Skeletal muscle tissue (tissue), 4 donors: ENCODE measurements around the gene SLC25A12. TPM values are rescaled to one million over a fixed set of nuclear protein-coding genes. Genes with fewer than 3 reads are reported as not detected.
"Not testable (repeated sequence)": the region's sequence is repeated elsewhere in the genome, so short reads cannot be mapped to it uniquely, and the experiment has no call there.

Source experiments
- H3K27ac ChIP-seq: one replicate; pipeline ENCODE4 v1.7.0; 2013; ENCODE audit warnings: mild to moderate bottlenecking, low read depth, low read length, inconsistent platforms
- H3K27me3 ChIP-seq, 3 donors: one replicate each; pipeline ENCODE4 v1.7.0; 2013; ENCODE audit warnings: low read length in 3 of 3; ENCODE audit not compliant: control insufficient read depth in 3 of 3, insufficient read depth in 3 of 3
- H3K36me3 ChIP-seq, 3 donors: one replicate each; pipeline ENCODE4 v1.7.0; 2013; ENCODE audit warnings: low read length in 3 of 3; ENCODE audit not compliant: control insufficient read depth in 3 of 3, insufficient read depth in 3 of 3
- H3K4me1 ChIP-seq, 3 donors: one replicate each; pipeline ENCODE4 v1.7.0; 2013; ENCODE audit warnings: low read length in 3 of 3, mild to moderate bottlenecking in 3 of 3; ENCODE audit not compliant: control insufficient read depth in 3 of 3, insufficient read depth in 3 of 3
- H3K4me3 ChIP-seq, 3 donors: one replicate each; pipeline ENCODE4 v1.7.0; 2013; ENCODE audit warnings: low read length in 3 of 3
- H3K9ac ChIP-seq, 3 donors: one replicate each; pipeline ENCODE4 v1.7.0; 2013; ENCODE audit warnings: low read length in 3 of 3, mild to moderate bottlenecking in 3 of 3, moderate library complexity in 2 of 3, low read depth in 1 of 3
- H3K9me3 ChIP-seq, 3 donors: one replicate each; pipeline ENCODE4 v1.7.0; 2013; ENCODE audit warnings: low read length in 3 of 3; ENCODE audit not compliant: control insufficient read depth in 3 of 3
- total RNA-seq: library from RNA; depleted of rRNA; stranded (reverse); fragments of >200 nt; gene quantifications from one replicate; pipeline ENCODE4 v1.2.3, GENCODE V29; 2014
- donor health status: Osteomylitis.

SLC25A12 gene
- total RNA-seq, 1 donor from 2014 or later, result 27.7 TPM

DNA sequence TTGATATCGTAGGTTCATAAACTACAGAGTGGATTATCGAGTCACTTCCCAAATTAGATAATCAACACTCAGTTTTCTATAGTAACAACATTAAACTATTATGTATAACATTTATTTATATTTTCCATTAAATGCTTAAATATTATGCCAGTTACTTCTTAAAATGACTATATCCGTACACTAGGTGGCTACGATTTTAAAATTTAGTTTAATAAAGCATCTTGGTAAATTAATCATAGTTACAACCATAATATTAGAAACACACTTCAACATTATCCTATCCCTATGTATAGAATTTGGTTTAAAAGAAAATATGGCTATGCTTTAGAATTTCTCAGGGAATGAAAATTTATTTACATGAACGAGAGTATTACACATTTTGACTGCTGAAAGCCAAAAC, 80.3 kb downstream of the SLC25A12 start:
- Histone ChIP-seq H3K27me3 (no peaks in the 10 kb centered on the region), H3K36me3 (peaks cover 0 to 11% (median 4%) of the 10 kb centered on the region in 3 donors), H3K4me1 (peaks cover 0 to 11% (median 0%) of the 10 kb centered on the region in 3 donors), H3K27ac (no peak overlapping the region), H3K9me3 (no peaks in the 10 kb centered on the region), H3K4me3 (no peak overlapping the region), H3K9ac (no peak overlapping the region)

DNA sequence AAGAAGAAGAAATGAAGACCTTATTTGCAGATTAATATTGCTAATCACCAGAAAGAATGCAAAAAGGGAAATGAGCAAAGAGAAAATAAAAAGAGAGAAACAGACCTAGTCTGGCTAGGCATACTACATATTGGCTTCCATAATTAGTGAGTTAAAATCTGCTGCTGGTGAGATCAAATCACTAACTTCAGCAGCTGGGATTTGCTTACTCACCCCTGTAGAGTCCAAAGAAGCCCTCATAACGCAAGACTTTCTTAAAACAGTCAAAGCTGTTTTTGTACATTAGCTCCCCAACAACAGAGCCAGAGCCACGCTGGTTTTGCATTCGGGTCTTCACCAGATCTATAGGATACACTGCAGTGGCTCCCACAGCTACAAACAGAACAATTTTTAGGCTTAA, 80.9 kb downstream of the SLC25A12 start:
- H3K36me3 ChIP-seq, result peaks cover 0 to 11% (median 4%) of the 10 kb centered on the region in 3 donors
- H3K27ac ChIP-seq, result no peak overlapping the region

DNA sequence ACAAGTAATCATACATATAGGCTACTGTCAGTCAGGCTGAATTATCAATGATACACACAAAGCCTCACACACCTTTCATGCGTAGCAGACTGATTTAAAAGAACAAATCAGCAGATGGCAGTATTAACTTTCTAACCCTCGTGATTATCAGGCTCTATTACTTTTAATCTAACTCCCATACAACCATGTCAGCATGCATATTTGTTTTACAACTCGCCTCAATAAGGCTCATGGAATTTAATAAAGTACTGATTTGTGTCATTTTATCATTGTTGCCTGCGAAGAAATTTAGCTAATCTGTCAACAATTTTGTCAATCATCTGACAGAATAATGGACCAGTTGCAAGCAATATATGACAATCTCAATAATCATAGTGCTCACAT, 82.8 kb downstream of the SLC25A12 start:
- Histone ChIP-seq H3K27me3 (no peaks in the 10 kb centered on the region), H3K4me1 (peaks cover 0 to 11% (median 0%) of the 10 kb centered on the region in 3 donors), H3K9me3 (no peaks in the 10 kb centered on the region), H3K36me3 (peaks cover 0 to 11% (median 9%) of the 10 kb centered on the region in 3 donors), H3K27ac (no peak overlapping the region), H3K9ac (no peak overlapping the region), H3K4me3 (no peak overlapping the region)

More for the DNA sequence above, 80.9 kb downstream of the SLC25A12 start:
- Histone ChIP-seq H3K9me3 (no peaks in the 10 kb centered on the region), H3K9ac (no peak overlapping the region), H3K4me1 (peaks cover 0 to 11% (median 0%) of the 10 kb centered on the region in 3 donors), H3K4me3 (no peak overlapping the region), H3K27me3 (no peaks in the 10 kb centered on the region)

DNA sequence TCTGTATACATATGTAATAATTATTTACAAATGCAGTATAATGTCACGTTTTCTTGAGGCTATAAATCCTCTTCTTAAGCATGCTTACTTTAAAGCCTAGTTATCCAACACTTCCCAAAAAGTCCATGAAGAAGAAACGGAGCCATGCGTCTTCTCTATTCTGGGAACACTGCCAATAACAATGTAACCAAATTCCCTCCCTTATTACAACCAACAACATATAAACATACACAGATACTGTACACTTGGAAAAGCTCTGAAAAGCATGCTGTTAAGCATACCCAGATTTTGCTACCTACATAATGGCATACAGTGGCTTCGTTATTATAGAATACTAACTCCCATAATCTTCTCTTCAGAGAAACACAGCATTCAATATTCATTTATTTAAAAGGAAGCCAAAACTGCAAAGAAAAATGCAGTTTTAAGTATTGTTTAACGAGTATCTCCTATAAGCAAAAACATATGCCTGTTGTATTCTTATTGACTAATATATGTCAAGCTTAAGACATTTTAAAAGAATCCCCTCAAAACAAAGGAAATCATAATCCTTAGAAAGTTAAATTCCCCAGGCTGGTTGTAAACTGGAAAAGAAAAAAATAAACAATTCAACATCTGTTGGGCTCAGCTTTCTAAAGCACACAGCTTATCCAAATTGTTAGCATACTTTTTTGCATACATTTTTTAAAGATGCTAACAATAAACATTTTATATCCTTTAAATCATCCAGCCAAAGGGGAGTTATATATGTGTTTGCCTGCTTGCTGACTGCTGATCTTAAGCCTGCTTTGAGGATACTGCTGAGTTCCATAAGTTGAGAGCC, 83.4 kb downstream of the SLC25A12 start:
- H3K27me3 ChIP-seq, result no peaks in the 10 kb centered on the region
- no peak overlapping the region for H3K9ac ChIP-seq
- H3K27ac ChIP-seq, result no peak overlapping the region
- H3K4me1 ChIP-seq, result peaks cover 0 to 11% (median 0%) of the 10 kb centered on the region in 3 donors
- H3K36me3 ChIP-seq, result peaks cover 2 to 15% (median 12%) of the 10 kb centered on the region in 3 donors
- no peaks in the 10 kb centered on the region for H3K9me3 ChIP-seq
- H3K4me3 ChIP-seq, result no peak overlapping the region

DNA sequence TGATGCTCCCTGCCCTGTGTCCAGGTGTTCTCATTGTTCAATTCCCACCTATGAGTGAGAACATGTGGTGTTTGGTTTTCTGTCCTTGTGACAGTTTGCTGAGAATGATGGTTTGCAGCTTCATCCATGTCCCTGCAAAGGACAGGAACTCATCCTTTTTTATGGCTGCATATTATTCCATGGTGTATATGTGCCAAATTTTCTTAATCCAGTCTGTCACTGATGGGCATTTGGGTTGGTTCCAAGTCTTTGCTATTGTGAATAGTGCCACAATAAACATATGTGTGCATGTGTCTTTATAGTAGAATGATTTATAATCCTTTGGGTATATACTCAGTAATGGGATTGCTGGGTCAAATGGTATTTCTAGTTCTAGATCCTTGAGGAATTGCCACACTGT, 85.2 kb downstream of the SLC25A12 start:
- peaks cover 7 to 20% (median 14%) of the 10 kb centered on the region in 3 donors for H3K36me3 ChIP-seq
- not testable (repeated sequence) for H3K9me3 ChIP-seq, H3K27me3 ChIP-seq, H3K4me3 ChIP-seq, H3K9ac ChIP-seq, H3K4me1 ChIP-seq, H3K27ac ChIP-seq

DNA sequence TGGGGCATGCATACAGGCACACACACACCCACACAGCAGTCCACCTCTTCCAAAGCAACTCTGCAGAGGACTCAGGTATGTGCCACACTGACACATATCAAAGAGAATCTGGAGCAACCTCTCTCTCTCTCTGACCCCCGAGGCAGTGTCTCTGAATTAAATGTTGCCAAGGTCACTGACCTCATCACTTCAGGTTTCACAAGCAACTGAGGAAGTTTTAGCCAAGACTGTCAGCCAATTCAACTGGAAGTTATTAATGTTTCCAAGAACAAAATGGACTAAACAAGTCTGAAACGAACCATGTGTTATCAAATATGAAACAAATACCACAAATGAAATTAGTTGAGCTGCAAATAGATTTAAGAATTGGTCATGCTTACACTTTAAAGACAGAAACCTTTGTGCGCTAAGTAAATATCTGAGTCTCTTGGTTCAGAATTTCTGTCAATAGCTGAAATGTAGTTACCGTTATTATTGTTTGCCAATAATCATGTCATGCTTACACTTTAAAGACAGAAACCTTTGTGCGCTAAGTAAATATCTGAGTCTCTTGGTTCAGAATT, 86.1 kb downstream of the SLC25A12 start:
- Histone ChIP-seq H3K4me3 (no peak overlapping the region), H3K36me3 (peaks cover 7 to 20% (median 17%) of the 10 kb centered on the region in 3 donors), H3K27me3 (no peaks in the 10 kb centered on the region), H3K9me3 (no peaks in the 10 kb centered on the region), H3K27ac (no peak overlapping the region), H3K9ac (no peak overlapping the region), H3K4me1 (peaks cover 0 to under 1% (median 0%) of the 10 kb centered on the region in 3 donors)

DNA sequence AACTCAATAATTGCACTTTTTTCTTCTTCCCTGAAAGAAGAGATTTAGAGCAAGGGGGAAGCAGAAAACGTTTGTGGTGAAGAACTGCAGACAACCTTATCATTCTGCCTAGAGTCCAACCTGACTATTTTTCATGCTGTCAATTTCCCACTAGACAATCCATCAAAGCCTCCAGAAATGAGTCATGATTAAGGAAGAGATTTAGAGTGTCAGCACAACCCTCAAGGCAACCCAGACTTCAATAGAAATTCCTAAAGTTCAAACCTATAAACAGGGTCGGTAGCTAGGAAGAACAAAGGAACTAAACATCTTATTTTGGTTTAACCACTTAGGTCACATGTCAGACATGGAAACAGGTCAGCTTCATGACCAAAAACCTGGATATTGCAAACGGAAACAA, 86.9 kb downstream of the SLC25A12 start:
- Histone ChIP-seq H3K9ac (no peak overlapping the region), H3K27me3 (no peaks in the 10 kb centered on the region), H3K27ac (no peak overlapping the region), H3K9me3 (no peaks in the 10 kb centered on the region), H3K4me3 (no peak overlapping the region), H3K36me3 (peaks cover 7 to 20% (median 17%) of the 10 kb centered on the region in 3 donors), H3K4me1 (no peaks in the 10 kb centered on the region)

DNA sequence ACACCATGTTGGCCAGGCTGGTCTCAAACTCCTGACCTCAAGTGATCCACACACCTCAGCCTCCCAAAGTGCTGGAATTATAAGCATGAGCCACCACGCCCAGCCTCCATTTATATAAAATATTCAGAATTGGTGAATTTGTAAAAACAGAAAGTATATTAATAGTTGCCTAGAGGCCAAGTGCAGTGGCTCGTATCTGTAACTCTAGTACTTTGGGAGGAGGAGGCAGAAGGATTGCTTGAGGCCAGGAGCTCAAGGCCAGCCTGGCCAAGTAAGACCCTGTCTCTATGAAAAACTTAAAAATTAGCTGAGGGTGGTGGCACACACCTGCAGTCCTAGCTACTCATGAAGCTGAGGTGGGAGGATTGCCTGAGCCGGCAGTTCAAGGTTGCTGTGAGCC, 89.6 kb downstream of the SLC25A12 start:
- Histone ChIP-seq H3K4me1 (no peaks in the 10 kb centered on the region), H3K9me3 (no peaks in the 10 kb centered on the region), H3K27me3 (no peaks in the 10 kb centered on the region), H3K36me3 (peaks cover 7 to 29% (median 15%) of the 10 kb centered on the region in 3 donors), H3K9ac (no peak overlapping the region), H3K4me3 (no peak overlapping the region), H3K27ac (no peak overlapping the region)

DNA sequence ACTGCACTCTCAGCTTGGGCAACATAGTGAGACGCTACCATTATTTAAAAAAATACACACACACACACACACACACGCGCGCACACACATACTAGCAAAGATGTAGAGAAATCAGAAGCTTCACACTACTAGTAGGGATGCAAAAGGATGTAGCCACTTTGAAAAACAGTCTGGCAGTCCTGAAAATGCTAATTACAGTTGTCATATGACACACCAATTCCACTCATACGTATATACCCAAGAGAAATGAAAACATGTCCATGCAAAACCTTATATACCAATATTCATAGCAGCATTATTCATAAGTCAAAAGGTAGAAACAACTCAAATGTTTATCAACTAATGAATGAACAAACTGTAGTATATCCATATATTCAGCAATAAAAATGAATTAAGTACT, 90.3 kb downstream of the SLC25A12 start:
- H3K36me3 ChIP-seq, result peaks cover 7 to 32% (median 14%) of the 10 kb centered on the region in 3 donors
- no peaks in the 10 kb centered on the region for H3K4me1 ChIP-seq
- H3K9ac ChIP-seq, result no peak overlapping the region
- H3K4me3 ChIP-seq, result no peak overlapping the region
- no peak overlapping the region for H3K27ac ChIP-seq
- H3K27me3 ChIP-seq, result no peaks in the 10 kb centered on the region
- H3K9me3 ChIP-seq, result no peaks in the 10 kb centered on the region

DNA sequence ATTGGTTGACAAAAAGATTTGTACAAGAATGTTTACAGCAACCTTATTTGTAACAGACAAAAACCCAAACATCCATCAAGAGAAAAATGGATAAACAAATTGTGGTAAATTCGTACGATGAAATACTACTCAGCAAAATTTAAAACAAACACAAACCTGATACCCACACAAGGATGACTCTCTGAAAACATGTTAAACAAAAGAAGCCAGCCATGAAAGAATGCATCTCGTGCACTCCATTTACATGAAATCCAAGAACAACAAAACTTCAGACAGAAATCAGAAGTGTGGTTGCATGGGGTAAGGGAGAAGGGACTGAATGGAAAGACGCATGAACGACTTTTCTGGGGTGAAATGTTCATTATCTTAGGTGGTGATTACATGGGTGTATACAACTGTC, 93.4 kb downstream of the SLC25A12 start:
- no peak overlapping the region for H3K4me3 ChIP-seq
- no peaks in the 10 kb centered on the region for H3K9me3 ChIP-seq
- H3K27ac ChIP-seq, result no peak overlapping the region
- H3K9ac ChIP-seq, result no peak overlapping the region
- H3K27me3 ChIP-seq, result no peaks in the 10 kb centered on the region
- no peaks in the 10 kb centered on the region for H3K4me1 ChIP-seq
- H3K36me3 ChIP-seq, result peaks cover 4 to 28% (median 16%) of the 10 kb centered on the region in 3 donors
